K562 (cell line): ENCODE data around the gene GABPB1. TPM values are rescaled to one million over a fixed set of nuclear protein-coding genes. Genes with fewer than 3 reads are reported as not detected.

Source experiments
- ATAC-seq: fragments of 200-7000 bp; cut with Tn5 transposase; 3 replicates; pipeline ENCODE4 v1.9.1; 2020; ENCODE audit warnings: moderate library complexity
- BruUV-seq: library from RNA; stranded (reverse); fragments of 400-500 nt; replicated peaks from 2 replicates; lab custom pipeline; 2021; lab: Mats Ljungman, UMichigan
- CTCF ChIA-PET: fragments of 300-600 bp; formaldehyde crosslinking; extraction: SDS; loops from one replicate; lab custom pipeline; 2021; ENCODE audit warnings: low intra/inter-chr PET ratio; lab: Yijun Ruan, JAX
- POLR2A ChIA-PET: fragments of 300-600, 350-650 bp; sonication (Branson Sonifier 250); formaldehyde crosslinking; extraction: SDS; loops from one replicate; lab custom pipeline; 2021; ENCODE audit warnings: antibody characterized with exemption, inconsistent platforms; lab: Yijun Ruan, JAX
- DNase-seq, 4 experiments: peaks; one replicate each; pipeline versions ENCODE4 v3.0.0 to v3.0.0-alpha.2; 2011 to 2018; ENCODE audit warnings: low spot score in 3 of 4, mixed read lengths in 3 of 4; ENCODE audit errors: extremely low read depth in 1 of 4
- FAIRE-seq: peaks from 2 replicates; lab custom pipeline; 2011; peaks lifted over from hg19 to GRCh38; lab: Jason Lieb, UNC
- H2AFZ ChIP-seq: 2 replicates; pipeline ENCODE4 v1.6.0; 2011; ENCODE audit warnings: low read depth, low read length, control low read depth, inconsistent platforms
- H3K27ac ChIP-seq: fragments of 200-600 bp; 3 replicates; pipeline ENCODE4 v1.8.0; 2011; ENCODE audit warnings: low read depth, mild to moderate bottlenecking, control low read depth, inconsistent platforms, low read length, moderate library complexity, mixed read lengths; ENCODE audit errors: extremely low read depth
- H3K27me3 ChIP-seq, 2 experiments: fragments of 300-600 bp in 1 of 2; 2 replicates in 1 of 2; 3 replicates in 1 of 2; pipeline versions ENCODE4 v1.6.0 to v1.8.0; 2011; ENCODE audit warnings: inconsistent platforms in 2 of 2, low read length in 2 of 2, mild to moderate bottlenecking in 1 of 2, mixed read lengths in 1 of 2, moderate library complexity in 1 of 2; ENCODE audit not compliant: control insufficient read depth in 2 of 2, insufficient read depth in 2 of 2
- H3K36me3 ChIP-seq: fragments of 300-600 bp; 3 replicates; pipeline ENCODE4 v1.8.0; 2011; ENCODE audit warnings: mild to moderate bottlenecking, low read length, inconsistent platforms; ENCODE audit not compliant: control insufficient read depth, insufficient read depth
- H3K4me1 ChIP-seq, 2 experiments: fragments of 200-600 bp in 1 of 2; replicated peaks in 1 of 2; 2 replicates in 1 of 2; 3 replicates in 1 of 2; pipeline versions ENCODE4 v1.5.1 to v1.8.0; 2011; ENCODE audit warnings: inconsistent platforms in 2 of 2, low read length in 2 of 2, mild to moderate bottlenecking in 1 of 2, mixed read lengths in 1 of 2, moderate library complexity in 1 of 2; ENCODE audit not compliant: control insufficient read depth in 2 of 2, insufficient read depth in 2 of 2
- H3K4me2 ChIP-seq: 2 replicates; pipeline ENCODE4 v1.6.1; 2011; ENCODE audit warnings: low read length, control low read depth, inconsistent platforms, mixed read lengths; ENCODE audit not compliant: insufficient read depth
- H3K4me3 ChIP-seq: fragments of 200-600 bp; sonication (generic), shearing (Covaris generic); 2 replicates; pipeline ENCODE4 v1.5.1; 2016; ENCODE audit warnings: control low read depth, inconsistent platforms
- H3K79me2 ChIP-seq: fragments of 200-600 bp; 3 replicates; pipeline ENCODE4 v1.8.0; 2011; ENCODE audit warnings: low read length, inconsistent platforms; ENCODE audit not compliant: control insufficient read depth, insufficient read depth
- H3K9ac ChIP-seq, 2 experiments: 2 replicates each; pipeline versions ENCODE4 v1.6.0 to v1.6.1; 2011; ENCODE audit warnings: low read depth in 2 of 2, low read length in 2 of 2, control low read depth in 1 of 2, inconsistent platforms in 1 of 2, mild to moderate bottlenecking in 1 of 2, mixed read lengths in 1 of 2; ENCODE audit not compliant: insufficient read depth in 1 of 2
- H3K9me1 ChIP-seq: one replicate; pipeline ENCODE4 v1.6.0; 2011; ENCODE audit warnings: inconsistent platforms, mild to moderate bottlenecking, low read length, moderate library complexity; ENCODE audit not compliant: control insufficient read depth, insufficient read depth
- H3K9me3 ChIP-seq: replicated peaks from 2 replicates; pipeline ENCODE4 v1.5.1; 2011; ENCODE audit warnings: low read depth, low read length, inconsistent platforms; ENCODE audit not compliant: control insufficient read depth, insufficient read depth
- H4K20me1 ChIP-seq: replicated peaks from 2 replicates; pipeline ENCODE4 v1.6.1; 2011; ENCODE audit warnings: low read length, inconsistent platforms, mixed read lengths; ENCODE audit not compliant: control insufficient read depth, insufficient read depth
- HNRNPK ChIP-seq: fragments of 200-400 bp; formaldehyde crosslinking; IDR thresholded peaks from one replicate; pipeline ENCODE4 v1.6.1; 2018; ENCODE audit warnings: mild to moderate bottlenecking, low read depth, low read length; ENCODE audit not compliant: poor library complexity, severe bottlenecking
- SMAD3 ChIP-seq: fragments of 450-650 bp; formaldehyde crosslinking; conservative IDR thresholded peaks from 2 replicates; pipeline ENCODE4 v1.4.0; 2020; ENCODE audit warnings: mild to moderate bottlenecking
- TAF15 ChIP-seq: fragments of 200-400 bp; formaldehyde crosslinking; IDR thresholded peaks from 2 replicates; pipeline ENCODE4 v1.6.1; 2017; ENCODE audit warnings: mild to moderate bottlenecking, low read depth, low read length, moderate library complexity
- WGBS: fragments of 100-300 bp; shearing (Covaris generic); methylation state at CpG from one replicate; pipeline ENCODE4 v1.1.6; 2016; ENCODE audit warnings: low coverage, mixed read lengths; ENCODE audit not compliant: insufficient coverage; ENCODE audit errors: missing lambda C conversion rate; 5-methylcytosine and 5-hydroxymethylcytosine counted together
- in situ Hi-C: fragments of 300-500 bp; cut with MboI; formaldehyde crosslinking; loops from 4 replicates; pipeline ENCODE4 v1.15.0; 2018; ENCODE audit warnings: inconsistent platforms, mixed read lengths
- intact Hi-C: fragments of 100-400 bp; cut with micrococcal nuclease; formaldehyde crosslinking; loops from 2 replicates; pipeline ENCODE4 v1.14.2; 2022
- polyA plus RNA-seq, 8 experiments: library from polyadenylated mRNA; depleted of rRNA in 4 of 8; stranded (reverse) in 5 of 8; unstranded in 3 of 8; fragments of >200 nt; fragmentation: Nextera tagmentation in 2 of 8; fragmentation: Illumina TruSeq in 1 of 8; extraction: Ambion mirVana in 2 of 8; extraction: Trizol in 1 of 8; gene quantifications; 2 replicates each; pipeline versions ENCODE4 v1.2.1 to v1.2.3, GENCODE V29; 2011 to 2014; ENCODE audit warnings: inconsistent platforms in 1 of 8, missing spikeins in 1 of 8
- total RNA-seq, 7 experiments: library from RNA; depleted of rRNA in 6 of 7; stranded (reverse); fragments of >200 nt in 6 of 7; fragmentation: Illumina TruSeq in 2 of 7; extraction: Trizol in 2 of 7; gene quantifications; 2 replicates each; pipeline versions ENCODE4 v1.2.1 to v1.2.3, GENCODE V29; 2011 to 2021; ENCODE audit warnings: low replicate concordance in 1 of 7
- TF ChIP-seq, protein P1 (sequence below): IDR thresholded peaks from 2 replicates; pipeline ENCODE4 v1.6.1; 2012; ENCODE audit warnings: low read depth, low read length, improper control_type of control experiment, borderline replicate concordance

The GABPB1 gene
- total and polyA plus RNA-seq, 9 of the 15 experiments (the other 6 are each of a cell fraction or from before 2014, with no cell fraction given) = 11.8 to 42.3 (median 33.2) TPM

DNA sequence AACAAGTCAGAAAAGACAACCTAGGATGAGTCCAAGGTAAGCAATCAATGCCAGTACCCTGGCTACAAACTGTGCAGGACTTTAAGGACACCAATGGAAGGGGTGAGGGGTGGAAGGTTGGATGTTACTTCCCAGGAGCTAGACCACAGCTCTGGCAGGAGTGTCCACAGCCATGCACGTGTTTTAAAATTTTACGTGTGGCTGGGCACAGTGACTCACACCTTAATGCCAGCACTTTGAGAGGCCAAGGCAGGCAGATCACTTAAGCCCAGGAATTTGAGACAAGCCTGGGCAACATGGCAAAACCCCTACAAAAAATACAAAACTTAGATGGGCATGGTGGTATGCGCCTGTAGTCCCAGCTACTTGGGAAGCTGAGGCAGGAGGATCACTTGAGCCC, 74.7 kb downstream of the GABPB1 start:
- no peak for TF ChIP-seq TAF15
- TF ChIP-seq HNRNPK = no peak
- TF ChIP-seq, protein P1, sequence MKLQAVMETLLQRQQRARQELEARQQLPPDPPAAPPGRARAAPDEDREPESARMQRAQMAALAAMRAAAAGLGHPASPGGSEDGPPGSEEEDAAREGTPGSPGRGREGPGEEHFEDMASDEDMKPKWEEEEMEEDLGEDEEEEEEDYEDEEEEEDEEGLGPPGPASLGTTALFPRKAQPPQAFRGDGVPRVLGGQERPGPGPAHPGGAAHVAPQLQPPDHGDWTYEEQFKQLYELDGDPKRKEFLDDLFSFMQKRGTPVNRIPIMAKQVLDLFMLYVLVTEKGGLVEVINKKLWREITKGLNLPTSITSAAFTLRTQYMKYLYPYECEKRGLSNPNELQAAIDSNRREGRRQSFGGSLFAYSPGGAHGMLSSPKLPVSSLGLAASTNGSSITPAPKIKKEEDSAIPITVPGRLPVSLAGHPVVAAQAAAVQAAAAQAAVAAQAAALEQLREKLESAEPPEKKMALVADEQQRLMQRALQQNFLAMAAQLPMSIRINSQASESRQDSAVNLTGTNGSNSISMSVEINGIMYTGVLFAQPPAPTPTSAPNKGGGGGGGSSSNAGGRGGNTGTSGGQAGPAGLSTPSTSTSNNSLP = no peak
- no peak for TF ChIP-seq SMAD3 (CRISPR knock-in tag)
- 82% methylated on average over 3 of the region's 3 CpGs for WGBS
- Histone ChIP-seq H3K27me3 (no peaks in the 10 kb centered on the region), H3K4me3 (no peak overlapping the region), H2AFZ (no peak overlapping the region), H3K4me2 (no peak overlapping the region), H3K9me1 (no peaks in the 10 kb centered on the region), H3K9ac (no peak overlapping the region), H3K79me2 (no peaks in the 10 kb centered on the region), H3K9me3 (no peaks in the 10 kb centered on the region), H3K4me1 (no peaks in the 10 kb centered on the region), H3K27ac (no peak overlapping the region), H3K36me3 (peaks cover 8% of the 10 kb centered on the region; the same call in 1 of the 3 replicates), H4K20me1 (no peaks in the 10 kb centered on the region)
- ATAC-seq (no peak), FAIRE-seq (no peak), DNase-seq (no peak)
- no TSS peak for BruUV-seq
- ChIA-PET POLR2A (interaction anchor here (0.6 to 1.5 kb wide), 2 partner anchors 7 to 221 kb away, joined by 3 to 6 read pairs; no protein-coding TSS in a partner anchor), CTCF (no interaction called here)
- intact Hi-C loops = no loop called here
- in situ Hi-C loops = no loop called here
